Measurements from ENCODE around the gene NEGR1. TPM values are rescaled to one million over a fixed set of nuclear protein-coding genes. Genes with fewer than 3 reads are reported as not detected.

NEGR1 gene
- total RNA-seq, 1 experiment from 2014 or later = 0.05 TPM

- TF ChIP-seq REST (IDR thresholded peaks at IDR 0.05; ENCODE audit: low read depth) (no peak), POLR2A (IDR thresholded peaks at IDR 0.05; ENCODE audit: borderline replicate concordance, extremely low read depth, insufficient read depth, insufficient read length) (no peak), ZFX (IDR thresholded peaks at IDR 0.05) (no peak), YY1 (IDR thresholded peaks at IDR 0.05; ENCODE audit: extremely low read depth, insufficient replicate concordance, low read depth, low read length) (no peak)
These were observed 683.0 kb downstream of the NEGR1 start (continued) for GRCh38 chr1:71599306-71599705.

- RAD21 ChIA-PET (ENCODE audit: low non-redundant PET in 1 of 2, low total read pairs in 2 of 2, uncharacterized antibody in 2 of 2, unreplicated experiment in 2 of 2) = no interaction called here
These were observed 688.8 kb downstream of the NEGR1 start for GRCh38 chr1:71593523-71593922.

More at GRCh38 chr1:71593523-71593922, 688.8 kb downstream of the NEGR1 start:
- Histone ChIP-seq H3K4me1 (ENCODE audit: control insufficient read depth in 1 of 2, insufficient read depth in 2 of 2, low read length in 2 of 2) (no peaks in the 10 kb centered on the region), H3K9ac (ENCODE audit: low read length) (no peak overlapping the region), H3K27me3 (ENCODE audit: insufficient read depth, low read length) (no peaks in the 10 kb centered on the region), H3K4me2 (ENCODE audit: low read length) (no peak overlapping the region), H3K79me2 (ENCODE audit: insufficient read depth, low read length) (no peaks in the 10 kb centered on the region), H2AFZ (ENCODE audit: low read depth, low read length, poor library complexity, severe bottlenecking) (no peak overlapping the region), H3K27ac (ENCODE audit: low read depth, low read length) (no peak overlapping the region), H3K4me3 (replicated peaks in 1 of 2; ENCODE audit: low read depth in 1 of 2, low read length in 2 of 2) (no peak overlapping the region), H3K36me3 (ENCODE audit: control insufficient read depth in 1 of 2, insufficient read depth in 2 of 2, low read length in 2 of 2) (no peaks in the 10 kb centered on the region), H3K9me2 (ENCODE audit: insufficient read depth) (no peaks in the 10 kb centered on the region), H3K9me3 (ENCODE audit: control insufficient read depth in 1 of 2, insufficient read depth in 1 of 2, low read depth in 1 of 2, low read length in 2 of 2) (peaks cover 0 to 6% of the 10 kb centered on the region in 2 experiments; a peak in 2 of 4 replicates), H4K20me1 (ENCODE audit: insufficient read depth) (no peaks in the 10 kb centered on the region)
- TF ChIP-seq CEBPB (IDR thresholded peaks at IDR 0.05; ENCODE audit: low read depth) (no peak), ATF3 (IDR thresholded peaks at IDR 0.05) (no peak), JUND (IDR thresholded peaks at IDR 0.05) (no peak), ELF1 (IDR thresholded peaks at IDR 0.05; ENCODE audit: borderline replicate concordance, low read depth) (no peak), SIN3A (IDR thresholded peaks at IDR 0.05; ENCODE audit: low read depth) (no peak), TCF7L2 (IDR thresholded peaks at IDR 0.05; ENCODE audit: borderline replicate concordance, extremely low read depth, insufficient read depth, insufficient read length) (no peak)
- ChIA-PET POLR2A (no interaction called here), CTCF (no interaction called here)
- intact Hi-C loops (cut with micrococcal nuclease) = no loop called here
- DNase-seq (ENCODE audit: low read depth, low spot score) = no peak
- no peak for ATAC-seq
- BruUV-seq (replicated peaks) = no TSS peak
